ENCODE results near the gene RSPH1.

DNA sequence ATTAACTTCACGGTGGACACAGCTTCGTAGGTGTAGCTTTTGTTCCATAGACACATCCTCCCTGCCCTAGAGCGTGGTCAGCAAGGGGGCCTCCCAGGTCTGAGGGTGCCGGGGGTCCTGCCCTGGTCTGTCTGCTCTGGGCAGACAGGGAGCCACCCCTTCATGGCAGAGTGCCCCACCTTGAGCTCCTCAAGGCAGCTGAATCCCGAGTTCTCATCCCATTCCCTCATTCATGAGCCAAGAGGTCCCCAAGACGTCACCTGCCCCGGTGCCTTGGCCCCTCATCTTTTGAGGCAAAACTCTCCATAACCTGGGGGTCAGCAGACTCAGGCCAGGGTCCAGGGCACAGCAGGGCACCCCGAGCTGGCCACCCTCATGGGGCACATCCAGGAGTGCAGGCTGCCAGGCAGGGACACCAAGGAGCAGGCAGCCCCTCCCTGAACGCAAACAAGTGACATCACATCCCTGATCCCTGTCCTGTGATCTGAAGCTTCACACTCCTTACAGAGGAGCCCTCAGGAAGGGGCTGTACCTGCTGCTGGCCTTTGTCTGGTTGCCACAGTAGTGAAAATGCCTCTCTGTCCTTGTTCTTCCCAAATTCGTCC lies 69.0 kb downstream of the RSPH1 start:
- no peak for TF ChIP-seq CTCF (IDR thresholded peaks at IDR 0.05; ENCODE audit: low read depth, low read length, missing input control)
- TF ChIP-seq RAD21 (IDR thresholded peaks at IDR 0.05): no peak
- TF ChIP-seq TAF1 (conservative IDR thresholded peaks at IDR 0.05): no peak
- TF ChIP-seq, protein P1, sequence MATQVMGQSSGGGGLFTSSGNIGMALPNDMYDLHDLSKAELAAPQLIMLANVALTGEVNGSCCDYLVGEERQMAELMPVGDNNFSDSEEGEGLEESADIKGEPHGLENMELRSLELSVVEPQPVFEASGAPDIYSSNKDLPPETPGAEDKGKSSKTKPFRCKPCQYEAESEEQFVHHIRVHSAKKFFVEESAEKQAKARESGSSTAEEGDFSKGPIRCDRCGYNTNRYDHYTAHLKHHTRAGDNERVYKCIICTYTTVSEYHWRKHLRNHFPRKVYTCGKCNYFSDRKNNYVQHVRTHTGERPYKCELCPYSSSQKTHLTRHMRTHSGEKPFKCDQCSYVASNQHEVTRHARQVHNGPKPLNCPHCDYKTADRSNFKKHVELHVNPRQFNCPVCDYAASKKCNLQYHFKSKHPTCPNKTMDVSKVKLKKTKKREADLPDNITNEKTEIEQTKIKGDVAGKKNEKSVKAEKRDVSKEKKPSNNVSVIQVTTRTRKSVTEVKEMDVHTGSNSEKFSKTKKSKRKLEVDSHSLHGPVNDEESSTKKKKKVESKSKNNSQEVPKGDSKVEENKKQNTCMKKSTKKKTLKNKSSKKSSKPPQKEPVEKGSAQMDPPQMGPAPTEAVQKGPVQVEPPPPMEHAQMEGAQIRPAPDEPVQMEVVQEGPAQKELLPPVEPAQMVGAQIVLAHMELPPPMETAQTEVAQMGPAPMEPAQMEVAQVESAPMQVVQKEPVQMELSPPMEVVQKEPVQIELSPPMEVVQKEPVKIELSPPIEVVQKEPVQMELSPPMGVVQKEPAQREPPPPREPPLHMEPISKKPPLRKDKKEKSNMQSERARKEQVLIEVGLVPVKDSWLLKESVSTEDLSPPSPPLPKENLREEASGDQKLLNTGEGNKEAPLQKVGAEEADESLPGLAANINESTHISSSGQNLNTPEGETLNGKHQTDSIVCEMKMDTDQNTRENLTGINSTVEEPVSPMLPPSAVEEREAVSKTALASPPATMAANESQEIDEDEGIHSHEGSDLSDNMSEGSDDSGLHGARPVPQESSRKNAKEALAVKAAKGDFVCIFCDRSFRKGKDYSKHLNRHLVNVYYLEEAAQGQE (IDR thresholded peaks at IDR 0.05): no peak
- no peak for TF ChIP-seq FOXA1 (IDR thresholded peaks at IDR 0.05)
- TF ChIP-seq, protein P2, sequence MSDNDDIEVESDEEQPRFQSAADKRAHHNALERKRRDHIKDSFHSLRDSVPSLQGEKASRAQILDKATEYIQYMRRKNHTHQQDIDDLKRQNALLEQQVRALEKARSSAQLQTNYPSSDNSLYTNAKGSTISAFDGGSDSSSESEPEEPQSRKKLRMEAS (IDR thresholded peaks at IDR 0.05): no peak
- no peak for TF ChIP-seq JUND (IDR thresholded peaks at IDR 0.05)
